Neural progenitor cell (in vitro differentiated cells): Measurements from ENCODE around the gene TTC19. TPM values are rescaled to one million over a fixed set of nuclear protein-coding genes. Genes with fewer than 3 reads are reported as not detected.

Experiments used
- DNase-seq: peaks from one replicate; pipeline ENCODE4 v3.0.0-alpha.2; 2016; ENCODE audit warnings: low spot score
- H2AFZ ChIP-seq: fragments of 200-600 bp; sonication (generic); replicated peaks from 2 replicates; pipeline ENCODE4 v1.6.1; 2016; ENCODE audit warnings: antibody characterized with exemption
- H3F3A ChIP-seq: fragments of 200-600 bp; sonication (generic); 2 replicates; pipeline ENCODE4 v1.6.1; 2016; ENCODE audit warnings: antibody characterized with exemption, low read depth
- H3K27ac ChIP-seq: fragments of 200-600 bp; sonication (generic); 2 replicates; pipeline ENCODE4 v1.5.1; 2016; ENCODE audit warnings: mild to moderate bottlenecking
- H3K27me3 ChIP-seq: fragments of 200-600 bp; sonication (generic); 2 replicates; pipeline ENCODE4 v1.6.1; 2016; ENCODE audit warnings: mild to moderate bottlenecking, moderate library complexity
- H3K36me3 ChIP-seq: fragments of 200-600 bp; sonication (generic); 2 replicates; pipeline ENCODE4 v1.5.1; 2016
- H3K4me1 ChIP-seq: fragments of 200-600 bp; sonication (generic); 2 replicates; pipeline ENCODE4 v1.6.1; 2016; ENCODE audit warnings: mixed run types
- H3K4me2 ChIP-seq: fragments of 200-600 bp; sonication (generic); 2 replicates; pipeline ENCODE4 v1.6.1; 2016
- H3K4me3 ChIP-seq: fragments of 200-600 bp; sonication (generic); 2 replicates; pipeline ENCODE4 v1.5.1; 2016
- H3K79me2 ChIP-seq: fragments of 200-600 bp; sonication (generic); 2 replicates; pipeline ENCODE4 v1.6.1; 2016; ENCODE audit warnings: low read depth
- H3K9ac ChIP-seq: fragments of 200-600 bp; sonication (generic); 2 replicates; pipeline ENCODE4 v1.6.1; 2016
- H3K9me3 ChIP-seq: fragments of 200-600 bp; sonication (generic); 2 replicates; pipeline ENCODE4 v1.5.1; 2016; ENCODE audit warnings: low read depth
- H4K20me1 ChIP-seq: fragments of 200-600 bp; sonication (generic); 2 replicates; pipeline ENCODE4 v1.6.1; 2016; ENCODE audit warnings: low read depth
- H3K27ac Mint-ChIP-seq: 3 replicates; pipeline ENCODE4 v1.8.0; 2021; ENCODE audit warnings: mixed read lengths
- H3K27me3 Mint-ChIP-seq: 2 replicates; pipeline ENCODE4 v1.8.0; 2022; ENCODE audit warnings: low read depth, mild to moderate bottlenecking, inconsistent platforms, moderate library complexity, mixed read lengths; ENCODE audit not compliant: insufficient read depth
- H3K36me3 Mint-ChIP-seq: 3 replicates; pipeline ENCODE4 v1.8.0; 2021; ENCODE audit warnings: mixed read lengths
- H3K4me1 Mint-ChIP-seq: 3 replicates; pipeline ENCODE4 v1.8.0; 2021; ENCODE audit warnings: mixed read lengths
- H3K4me3 Mint-ChIP-seq: 3 replicates; pipeline ENCODE4 v1.8.0; 2021; ENCODE audit warnings: mild to moderate bottlenecking, moderate library complexity, mixed read lengths
- H3K9me3 Mint-ChIP-seq: 3 replicates; pipeline ENCODE4 v1.8.0; 2020; ENCODE audit warnings: mixed read lengths
- EZH2 ChIP-seq: fragments of 200-600 bp; sonication (generic); IDR thresholded peaks from 2 replicates; pipeline ENCODE4 v1.6.1; 2017; ENCODE audit warnings: antibody characterized with exemption, mild to moderate bottlenecking, moderate library complexity
- EZH2phosphoT487 ChIP-seq: fragments of 200-600 bp; sonication (generic); IDR thresholded peaks from 2 replicates; pipeline ENCODE4 v1.6.1; 2017; ENCODE audit warnings: antibody characterized with exemption
- total RNA-seq: library from RNA; depleted of rRNA; stranded (reverse); fragments of >200 nt; gene quantifications from 2 replicates; pipeline ENCODE4 v1.2.3, GENCODE V29; 2015; ENCODE audit warnings: low replicate concordance
- TF ChIP-seq, protein P1 (sequence below): fragments of 200-600 bp; sonication (generic); IDR thresholded peaks from 2 replicates; pipeline ENCODE4 v1.5.1; 2017; ENCODE audit warnings: antibody characterized with exemption, mild to moderate bottlenecking

Gene TTC19
- total RNA-seq, 1 donor from 2014 or later = 52.9 TPM

DNA sequence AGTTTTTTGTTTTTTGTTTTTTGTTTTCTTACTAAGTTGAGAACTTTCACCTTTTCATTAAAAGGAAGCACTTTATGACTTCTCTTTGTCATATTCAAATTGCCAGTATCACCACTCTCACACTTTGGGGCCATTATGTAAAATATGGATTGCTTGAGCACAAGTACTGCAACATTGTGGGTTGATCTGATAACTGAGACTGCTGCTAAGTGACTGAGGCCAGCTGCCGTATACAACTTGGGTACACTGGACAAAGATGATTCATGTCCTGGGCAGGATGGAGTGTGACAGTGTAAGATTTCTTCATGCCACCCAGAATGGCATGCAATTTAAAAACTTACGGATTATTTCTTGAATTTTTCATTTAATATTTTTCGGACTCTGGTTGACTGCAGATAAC lies 7.8 kb downstream of the TTC19 start:
- H3K4me3 Mint-ChIP-seq = no peak overlapping the region
- H3K27me3 Mint-ChIP-seq = no peaks in the 10 kb centered on the region
- H3K27ac ChIP-seq = no peak overlapping the region
- no peaks in the 10 kb centered on the region for H3K9me3 ChIP-seq
- no peak overlapping the region for H2AFZ ChIP-seq
- H3K4me2 ChIP-seq = no peak overlapping the region
- H3K4me1 Mint-ChIP-seq = no peaks in the 10 kb centered on the region
- H3F3A ChIP-seq = no peaks in the 10 kb centered on the region
- peaks cover 13% of the 10 kb centered on the region for H3K79me2 ChIP-seq
- no peaks in the 10 kb centered on the region for H3K27me3 ChIP-seq
- TF ChIP-seq EZH2phosphoT487 = no peak
- TF ChIP-seq, protein P1, sequence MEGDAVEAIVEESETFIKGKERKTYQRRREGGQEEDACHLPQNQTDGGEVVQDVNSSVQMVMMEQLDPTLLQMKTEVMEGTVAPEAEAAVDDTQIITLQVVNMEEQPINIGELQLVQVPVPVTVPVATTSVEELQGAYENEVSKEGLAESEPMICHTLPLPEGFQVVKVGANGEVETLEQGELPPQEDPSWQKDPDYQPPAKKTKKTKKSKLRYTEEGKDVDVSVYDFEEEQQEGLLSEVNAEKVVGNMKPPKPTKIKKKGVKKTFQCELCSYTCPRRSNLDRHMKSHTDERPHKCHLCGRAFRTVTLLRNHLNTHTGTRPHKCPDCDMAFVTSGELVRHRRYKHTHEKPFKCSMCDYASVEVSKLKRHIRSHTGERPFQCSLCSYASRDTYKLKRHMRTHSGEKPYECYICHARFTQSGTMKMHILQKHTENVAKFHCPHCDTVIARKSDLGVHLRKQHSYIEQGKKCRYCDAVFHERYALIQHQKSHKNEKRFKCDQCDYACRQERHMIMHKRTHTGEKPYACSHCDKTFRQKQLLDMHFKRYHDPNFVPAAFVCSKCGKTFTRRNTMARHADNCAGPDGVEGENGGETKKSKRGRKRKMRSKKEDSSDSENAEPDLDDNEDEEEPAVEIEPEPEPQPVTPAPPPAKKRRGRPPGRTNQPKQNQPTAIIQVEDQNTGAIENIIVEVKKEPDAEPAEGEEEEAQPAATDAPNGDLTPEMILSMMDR = no peak
- H3K4me3 ChIP-seq = no peak overlapping the region
- no peaks in the 10 kb centered on the region for H3K9me3 Mint-ChIP-seq
- peaks cover 48% of the 10 kb centered on the region for H3K36me3 Mint-ChIP-seq
- H3K27ac Mint-ChIP-seq = no peak overlapping the region
- H3K9ac ChIP-seq = no peak overlapping the region
- no peaks in the 10 kb centered on the region for H3K4me1 ChIP-seq
- peaks cover 19% of the 10 kb centered on the region for H3K36me3 ChIP-seq
- no peak for DNase-seq
- peaks cover 3% of the 10 kb centered on the region for H4K20me1 ChIP-seq

DNA sequence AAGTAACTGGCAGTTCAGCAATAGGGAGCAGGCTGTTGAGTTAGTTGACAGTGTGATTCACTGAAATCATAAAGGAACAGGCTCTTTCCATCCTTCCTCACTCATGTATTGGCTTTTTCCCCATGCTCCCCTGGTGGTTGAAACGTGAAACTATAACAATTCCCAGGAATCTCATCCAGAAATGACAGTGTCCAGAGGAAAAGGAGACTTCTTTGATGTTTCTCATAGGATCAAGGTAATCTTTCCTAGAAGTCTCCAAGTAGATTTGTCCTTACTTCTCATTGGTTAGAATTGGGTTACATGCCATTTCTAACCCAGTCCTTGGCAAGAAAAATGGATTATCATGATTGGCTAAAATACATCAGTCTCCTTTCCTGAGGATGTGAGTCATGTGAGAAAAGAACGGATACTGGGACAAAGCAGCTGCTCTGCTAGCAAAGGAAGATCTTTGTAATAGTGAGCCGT lies 14.4 kb downstream of the TTC19 start:
- H3K27ac Mint-ChIP-seq = no peak overlapping the region
- Histone ChIP-seq H3K9me3 (no peaks in the 10 kb centered on the region), H4K20me1 (peaks cover 7% of the 10 kb centered on the region), H3K36me3 (peaks cover 16% of the 10 kb centered on the region), H3K27me3 (no peaks in the 10 kb centered on the region), H3K4me3 (no peak overlapping the region), H3K27ac (no peak overlapping the region), H3K4me1 (no peaks in the 10 kb centered on the region), H3F3A (no peaks in the 10 kb centered on the region), H2AFZ (no peak overlapping the region), H3K79me2 (peaks cover 25% of the 10 kb centered on the region), H3K4me2 (no peak overlapping the region), H3K9ac (no peak overlapping the region)
- H3K36me3 Mint-ChIP-seq = peaks cover 26% of the 10 kb centered on the region
- TF ChIP-seq EZH2phosphoT487 = no peak
- TF ChIP-seq EZH2 = no peak
- TF ChIP-seq, protein P1 = peak; percentile 53
- DNase-seq = peak; percentile 24
- no peak overlapping the region for H3K4me3 Mint-ChIP-seq
- no peaks in the 10 kb centered on the region for H3K4me1 Mint-ChIP-seq
- H3K27me3 Mint-ChIP-seq = no peaks in the 10 kb centered on the region
- no peaks in the 10 kb centered on the region for H3K9me3 Mint-ChIP-seq

DNA sequence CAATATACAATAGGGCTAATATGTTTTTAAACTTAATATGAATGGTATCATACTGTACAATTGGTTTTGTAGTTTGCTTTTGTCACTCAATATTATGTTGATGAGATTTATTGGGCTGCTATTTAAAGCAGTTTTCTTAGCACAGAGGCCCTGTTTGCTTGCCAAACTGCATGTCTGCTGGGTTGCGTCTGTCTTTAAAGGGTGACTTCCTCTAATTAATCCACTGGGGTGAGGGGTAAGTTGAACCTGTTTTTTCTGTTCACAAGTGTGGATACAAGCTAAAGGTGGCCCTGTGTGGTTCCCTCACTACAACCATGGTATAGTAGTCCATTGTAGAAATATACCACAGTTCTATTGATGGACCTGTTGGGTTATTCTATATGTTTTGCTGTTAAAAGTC lies 19.7 kb downstream of the TTC19 start:
- Histone ChIP-seq H2AFZ (no peak overlapping the region), H3K36me3 (peaks cover 20% of the 10 kb centered on the region), H3F3A (no peaks in the 10 kb centered on the region), H3K9me3 (no peaks in the 10 kb centered on the region), H3K4me2 (no peak overlapping the region), H3K79me2 (peaks cover 31% of the 10 kb centered on the region), H4K20me1 (no peaks in the 10 kb centered on the region), H3K4me3 (no peak overlapping the region), H3K27me3 (no peaks in the 10 kb centered on the region), H3K4me1 (no peaks in the 10 kb centered on the region), H3K9ac (no peak overlapping the region), H3K27ac (no peak overlapping the region)
- TF ChIP-seq EZH2phosphoT487 = no peak
- TF ChIP-seq, protein P1 = no peak
- Mint-ChIP-seq H3K4me3 (no peak overlapping the region), H3K4me1 (no peaks in the 10 kb centered on the region), H3K36me3 (peaks cover 38% of the 10 kb centered on the region), H3K27me3 (no peaks in the 10 kb centered on the region), H3K9me3 (no peaks in the 10 kb centered on the region), H3K27ac (no peak overlapping the region)
- no peak for DNase-seq

DNA sequence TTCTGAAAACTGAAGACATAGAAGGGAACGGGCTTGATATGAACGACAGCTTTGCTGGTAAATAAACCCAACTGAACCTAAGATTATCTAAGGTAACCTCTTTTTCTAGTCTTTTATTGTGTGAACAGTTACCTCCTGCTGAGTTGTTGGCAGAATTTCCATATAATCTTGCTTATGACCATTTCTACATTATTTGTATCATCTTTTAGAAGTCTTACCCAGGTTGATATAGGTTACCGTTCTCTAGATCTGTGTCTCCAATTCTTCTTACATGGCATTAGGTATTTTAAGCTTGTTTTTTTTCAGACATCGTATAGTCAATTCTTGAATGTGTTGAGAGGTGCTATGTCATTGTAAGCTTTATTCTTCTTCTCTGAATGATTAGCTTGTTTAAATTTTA lies 24.3 kb downstream of the TTC19 start:
- Mint-ChIP-seq H3K27ac (no peak overlapping the region), H3K27me3 (no peaks in the 10 kb centered on the region), H3K4me1 (no peaks in the 10 kb centered on the region), H3K9me3 (no peaks in the 10 kb centered on the region), H3K36me3 (peaks cover 49% of the 10 kb centered on the region), H3K4me3 (no peak overlapping the region)
- no peaks in the 10 kb centered on the region for H3K27me3 ChIP-seq
- TF ChIP-seq EZH2phosphoT487 = no peak
- TF ChIP-seq EZH2 = no peak
- TF ChIP-seq, protein P1 = no peak
- no peak overlapping the region for H3K4me3 ChIP-seq
- no peaks in the 10 kb centered on the region for H3K4me1 ChIP-seq
- H4K20me1 ChIP-seq = no peaks in the 10 kb centered on the region
- H3K27ac ChIP-seq = no peak overlapping the region
- no peaks in the 10 kb centered on the region for H3K9me3 ChIP-seq
- peaks cover 20% of the 10 kb centered on the region for H3K79me2 ChIP-seq
- peaks cover 15% of the 10 kb centered on the region for H3K36me3 ChIP-seq
- no peaks in the 10 kb centered on the region for H3F3A ChIP-seq
- H3K9ac ChIP-seq = no peak overlapping the region
- no peak overlapping the region for H2AFZ ChIP-seq
- no peak overlapping the region for H3K4me2 ChIP-seq
- DNase-seq = no peak
